Measurements from ENCODE around the gene GPBP1. TPM values are rescaled to one million over a fixed set of nuclear protein-coding genes. Genes with fewer than 3 reads are reported as not detected.
A peak's percentile ranks its signal among the peaks of the same experiment; 100 is the strongest.

GPBP1 gene
- total and polyA plus RNA-seq, 2 experiments from 2014 or later = 65.3 to 85.9 TPM

DNA sequence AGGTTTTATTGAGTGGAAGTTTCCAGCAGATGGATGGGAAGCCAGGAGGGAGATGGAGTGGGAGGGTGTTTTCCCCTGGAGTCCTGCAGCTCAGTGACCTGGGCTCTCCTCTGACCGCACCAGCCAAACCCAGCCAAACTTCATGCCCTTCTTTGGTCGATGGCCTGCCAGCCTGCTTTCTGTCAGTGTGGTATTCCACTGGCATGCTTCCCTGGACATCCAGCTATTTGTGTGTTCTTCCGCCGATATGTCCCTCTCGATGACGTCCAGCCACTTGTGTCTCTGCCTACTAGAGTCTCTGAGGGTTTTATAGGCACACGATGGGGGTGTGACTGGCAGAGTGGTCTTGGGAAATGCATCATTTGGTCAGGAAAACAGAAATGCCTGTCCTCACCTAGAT is 33.8 kb downstream of the GPBP1 start:
- peak overlapping the region; percentile 41 for H3K27ac ChIP-seq
- TF ChIP-seq, protein P1, sequence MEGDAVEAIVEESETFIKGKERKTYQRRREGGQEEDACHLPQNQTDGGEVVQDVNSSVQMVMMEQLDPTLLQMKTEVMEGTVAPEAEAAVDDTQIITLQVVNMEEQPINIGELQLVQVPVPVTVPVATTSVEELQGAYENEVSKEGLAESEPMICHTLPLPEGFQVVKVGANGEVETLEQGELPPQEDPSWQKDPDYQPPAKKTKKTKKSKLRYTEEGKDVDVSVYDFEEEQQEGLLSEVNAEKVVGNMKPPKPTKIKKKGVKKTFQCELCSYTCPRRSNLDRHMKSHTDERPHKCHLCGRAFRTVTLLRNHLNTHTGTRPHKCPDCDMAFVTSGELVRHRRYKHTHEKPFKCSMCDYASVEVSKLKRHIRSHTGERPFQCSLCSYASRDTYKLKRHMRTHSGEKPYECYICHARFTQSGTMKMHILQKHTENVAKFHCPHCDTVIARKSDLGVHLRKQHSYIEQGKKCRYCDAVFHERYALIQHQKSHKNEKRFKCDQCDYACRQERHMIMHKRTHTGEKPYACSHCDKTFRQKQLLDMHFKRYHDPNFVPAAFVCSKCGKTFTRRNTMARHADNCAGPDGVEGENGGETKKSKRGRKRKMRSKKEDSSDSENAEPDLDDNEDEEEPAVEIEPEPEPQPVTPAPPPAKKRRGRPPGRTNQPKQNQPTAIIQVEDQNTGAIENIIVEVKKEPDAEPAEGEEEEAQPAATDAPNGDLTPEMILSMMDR (IDR thresholded peaks at IDR 0.05; ENCODE audit: low read depth, low read length) = no peak
- H3K4me3 ChIP-seq = no peak overlapping the region
- H3K4me1 ChIP-seq (ENCODE audit: low read depth) = peaks cover 7% of the 10 kb centered on the region
- DNase-seq (ENCODE audit: low read depth in 1 of 2, low spot score in 1 of 2) = peak in 1 of 2 donors; percentile 25
- no peaks in the 10 kb centered on the region for H3K9me3 ChIP-seq (ENCODE audit: low read depth)
- H3K36me3 ChIP-seq = no peaks in the 10 kb centered on the region
- H3K27me3 ChIP-seq = no peaks in the 10 kb centered on the region

DNA sequence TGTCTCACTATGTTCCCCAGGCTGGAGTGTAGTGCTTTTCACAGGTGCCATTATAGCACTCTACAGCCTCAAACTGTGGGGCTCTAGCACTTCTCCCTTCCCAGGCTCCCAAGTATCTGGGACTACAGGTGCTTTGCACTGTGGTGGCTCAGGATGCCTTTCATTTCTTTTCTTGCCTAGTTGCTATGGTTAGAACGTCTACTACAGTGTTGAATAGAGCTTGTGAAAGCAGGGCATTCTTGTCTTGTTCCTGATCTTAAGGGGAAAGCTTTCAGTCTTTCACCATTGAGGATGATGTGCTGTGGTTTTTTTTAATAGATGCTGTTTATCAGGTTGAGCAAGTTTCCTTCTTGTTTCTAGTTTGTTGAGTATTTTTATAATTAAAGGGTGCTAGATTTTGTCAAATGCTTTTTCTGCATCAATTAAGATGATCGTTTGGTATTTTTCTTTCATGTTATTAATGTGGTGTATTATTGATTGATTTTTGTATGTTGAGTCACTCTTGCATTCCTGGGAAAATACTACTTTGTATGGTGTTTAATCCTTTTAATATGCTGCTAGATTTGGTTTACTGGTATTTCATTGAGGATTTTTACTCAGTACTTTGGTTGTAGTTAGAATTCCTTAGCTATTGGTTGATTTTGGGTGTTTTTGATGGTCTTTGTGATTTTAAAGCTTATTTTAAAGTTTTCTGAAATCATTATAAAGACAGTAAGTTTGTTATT is 35.6 kb downstream of the GPBP1 start:
- DNase-seq (ENCODE audit: low read depth in 1 of 2, low spot score in 1 of 2) = no peak
- no peaks in the 10 kb centered on the region for H3K9me3 ChIP-seq (ENCODE audit: low read depth)
- H3K27ac ChIP-seq = no peak overlapping the region
- TF ChIP-seq, protein P1 (IDR thresholded peaks at IDR 0.05; ENCODE audit: low read depth, low read length) = no peak
- H3K27me3 ChIP-seq = no peaks in the 10 kb centered on the region
- H3K36me3 ChIP-seq = peaks cover 2% of the 10 kb centered on the region
- peaks cover 7% of the 10 kb centered on the region for H3K4me1 ChIP-seq (ENCODE audit: low read depth)
- H3K4me3 ChIP-seq = no peak overlapping the region

DNA sequence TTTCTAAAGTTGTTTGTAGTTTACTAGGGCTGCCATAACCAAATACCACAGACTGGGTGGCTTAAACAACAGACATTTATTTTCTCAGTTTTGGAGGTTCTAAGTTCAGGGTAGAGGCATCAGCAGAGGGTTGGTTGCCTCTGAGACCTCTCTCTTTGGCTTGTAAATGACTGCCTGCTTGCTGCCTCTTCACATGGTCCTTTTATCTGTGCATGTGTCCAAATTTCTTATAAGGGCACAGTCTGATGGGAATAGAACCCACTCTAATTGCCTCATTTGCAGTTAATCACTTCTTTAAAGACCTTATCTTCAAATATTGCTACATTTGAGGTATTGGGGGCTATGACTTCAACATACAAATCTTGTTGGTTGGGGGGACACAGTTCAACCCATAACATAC is 36.8 kb downstream of the GPBP1 start:
- Histone ChIP-seq H3K27ac (peak overlapping the region; percentile 4), H3K4me1 (ENCODE audit: low read depth) (peaks cover 7% of the 10 kb centered on the region), H3K36me3 (peaks cover 12% of the 10 kb centered on the region), H3K9me3 (ENCODE audit: low read depth) (no peaks in the 10 kb centered on the region), H3K4me3 (no peak overlapping the region), H3K27me3 (no peaks in the 10 kb centered on the region)
- TF ChIP-seq, protein P1 (IDR thresholded peaks at IDR 0.05; ENCODE audit: low read depth, low read length) = no peak
- no peak for DNase-seq (ENCODE audit: low read depth in 1 of 2, low spot score in 1 of 2)

DNA sequence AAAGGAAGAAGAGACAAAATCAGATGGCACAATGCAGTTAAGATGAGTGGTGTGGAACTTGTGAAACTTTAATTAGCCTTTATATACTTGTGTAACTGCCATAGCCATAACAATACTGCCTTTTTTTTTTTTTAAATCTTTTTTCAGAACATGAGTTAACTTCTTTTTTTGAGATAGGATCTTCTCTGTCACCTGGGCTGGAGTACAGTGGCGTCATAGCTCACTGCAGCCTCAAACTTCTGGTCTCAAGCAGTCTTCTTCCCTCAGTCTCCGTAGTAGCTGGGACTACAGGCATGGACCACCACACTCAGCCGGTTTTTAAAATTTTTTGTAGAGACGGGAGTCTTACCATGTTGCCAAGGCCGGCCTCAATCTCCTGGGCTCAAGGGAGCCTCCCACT is 37.2 kb downstream of the GPBP1 start:
- no peaks in the 10 kb centered on the region for H3K9me3 ChIP-seq (ENCODE audit: low read depth)
- H3K27me3 ChIP-seq = no peaks in the 10 kb centered on the region
- peaks cover 7% of the 10 kb centered on the region for H3K4me1 ChIP-seq (ENCODE audit: low read depth)
- DNase-seq (ENCODE audit: low read depth in 1 of 2, low spot score in 1 of 2) = no peak
- H3K4me3 ChIP-seq = no peak overlapping the region
- TF ChIP-seq, protein P1 (IDR thresholded peaks at IDR 0.05; ENCODE audit: low read depth, low read length) = no peak
- H3K36me3 ChIP-seq = peaks cover 12% of the 10 kb centered on the region
- H3K27ac ChIP-seq = peak overlapping the region; percentile 4

DNA sequence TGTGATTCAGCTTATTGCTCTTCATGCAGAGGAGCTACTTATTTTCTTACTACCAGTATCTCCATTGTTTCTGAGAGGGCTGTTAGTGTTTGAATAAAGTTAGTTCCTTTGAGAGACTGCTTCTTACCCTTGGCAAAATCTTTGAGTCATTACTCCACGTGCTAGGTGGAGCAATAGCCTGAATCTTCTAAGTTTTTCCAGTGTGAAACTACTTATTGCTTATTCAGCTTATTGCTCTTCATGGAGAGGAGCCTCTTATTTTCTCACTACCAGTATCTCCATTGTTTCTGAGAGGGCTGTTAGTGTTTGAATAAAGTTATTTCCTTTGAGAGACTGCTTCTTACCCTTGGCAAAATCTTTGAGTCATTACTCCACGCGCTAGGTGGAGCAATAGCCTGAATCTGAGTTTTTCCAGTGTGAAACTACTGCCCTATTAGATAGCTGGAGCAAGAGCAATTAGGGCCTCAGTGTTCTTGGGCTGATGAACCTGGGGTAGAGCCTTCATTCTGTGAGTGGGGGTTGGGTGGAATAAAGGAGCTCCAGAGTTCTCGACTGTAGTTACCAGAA is 41.9 kb downstream of the GPBP1 start:
- H3K27ac ChIP-seq = no peak overlapping the region
- no peak overlapping the region for H3K4me3 ChIP-seq
- H3K36me3 ChIP-seq = peaks cover 12% of the 10 kb centered on the region
- no peaks in the 10 kb centered on the region for H3K27me3 ChIP-seq
- H3K4me1 ChIP-seq (ENCODE audit: low read depth) = no peaks in the 10 kb centered on the region
- peak in 1 of 2 donors; percentile 34 for DNase-seq (ENCODE audit: low read depth in 1 of 2, low spot score in 1 of 2)
- TF ChIP-seq, protein P1 (IDR thresholded peaks at IDR 0.05; ENCODE audit: low read depth, low read length) = no peak
- H3K9me3 ChIP-seq (ENCODE audit: low read depth) = no peaks in the 10 kb centered on the region

Data from cardiac muscle cell (in vitro differentiated cells and primary cell).